ENCODE measurements around the gene NWD2.

NWD2 gene

GRCh38 chr4:37429906-37430305, 185.4 kb downstream of the NWD2 start:
- DNase-seq (ENCODE audit: extremely low read depth, low read depth) = no peak
- TF ChIP-seq, protein P1, sequence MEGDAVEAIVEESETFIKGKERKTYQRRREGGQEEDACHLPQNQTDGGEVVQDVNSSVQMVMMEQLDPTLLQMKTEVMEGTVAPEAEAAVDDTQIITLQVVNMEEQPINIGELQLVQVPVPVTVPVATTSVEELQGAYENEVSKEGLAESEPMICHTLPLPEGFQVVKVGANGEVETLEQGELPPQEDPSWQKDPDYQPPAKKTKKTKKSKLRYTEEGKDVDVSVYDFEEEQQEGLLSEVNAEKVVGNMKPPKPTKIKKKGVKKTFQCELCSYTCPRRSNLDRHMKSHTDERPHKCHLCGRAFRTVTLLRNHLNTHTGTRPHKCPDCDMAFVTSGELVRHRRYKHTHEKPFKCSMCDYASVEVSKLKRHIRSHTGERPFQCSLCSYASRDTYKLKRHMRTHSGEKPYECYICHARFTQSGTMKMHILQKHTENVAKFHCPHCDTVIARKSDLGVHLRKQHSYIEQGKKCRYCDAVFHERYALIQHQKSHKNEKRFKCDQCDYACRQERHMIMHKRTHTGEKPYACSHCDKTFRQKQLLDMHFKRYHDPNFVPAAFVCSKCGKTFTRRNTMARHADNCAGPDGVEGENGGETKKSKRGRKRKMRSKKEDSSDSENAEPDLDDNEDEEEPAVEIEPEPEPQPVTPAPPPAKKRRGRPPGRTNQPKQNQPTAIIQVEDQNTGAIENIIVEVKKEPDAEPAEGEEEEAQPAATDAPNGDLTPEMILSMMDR (IDR thresholded peaks at IDR 0.05; ENCODE audit: low read depth, low read length) = no peak

- no peak for DNase-seq (ENCODE audit: extremely low read depth, low read depth)
- TF ChIP-seq, protein P1 (IDR thresholded peaks at IDR 0.05; ENCODE audit: low read depth, low read length) = no peak
These were observed 186.3 kb downstream of the NWD2 start for GRCh38 chr4:37430718-37431416.

DNA sequence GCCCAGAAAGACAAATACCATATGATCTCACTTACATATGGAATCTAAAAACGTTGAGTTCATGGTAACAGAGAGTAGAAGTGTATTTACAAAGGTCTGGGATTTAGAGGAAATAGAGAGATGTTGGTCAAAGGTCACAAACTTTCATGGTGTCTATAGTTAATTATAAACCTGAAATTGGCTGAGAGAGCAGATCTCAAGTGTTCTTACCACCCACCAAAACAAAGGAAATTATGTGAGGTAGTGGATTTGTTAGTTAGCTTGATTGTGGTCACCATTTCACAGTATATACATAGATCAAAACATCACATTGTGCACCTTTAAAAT, 186.8 kb downstream of the NWD2 start:
- no peak for DNase-seq (ENCODE audit: extremely low read depth, low read depth)
- TF ChIP-seq, protein P1 (IDR thresholded peaks at IDR 0.05; ENCODE audit: low read depth, low read length) = no peak

- TF ChIP-seq, protein P1 (IDR thresholded peaks at IDR 0.05; ENCODE audit: low read depth, low read length) = no peak
- no peak for DNase-seq (ENCODE audit: extremely low read depth, low read depth)
These were observed 189.9 kb downstream of the NWD2 start for GRCh38 chr4:37434469-37434868.

DNA sequence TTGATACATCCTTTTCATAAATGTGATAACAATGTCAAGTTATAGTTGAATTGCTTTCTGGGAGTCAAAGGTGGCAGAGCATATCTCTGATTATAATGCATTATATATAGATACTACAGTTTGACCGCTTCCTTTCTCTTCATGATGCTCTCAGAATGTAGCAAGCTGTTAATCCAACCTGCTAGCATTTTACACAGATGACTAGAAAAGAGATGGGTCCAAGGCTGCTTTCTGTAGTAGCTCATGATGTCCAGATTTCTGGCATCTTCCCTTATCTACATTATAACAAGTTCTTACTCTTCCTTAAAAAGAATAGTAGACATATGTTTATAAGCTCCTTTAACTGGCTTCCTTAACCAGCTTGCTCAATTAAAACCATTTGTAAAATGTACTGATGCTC, 192.0 kb downstream of the NWD2 start:
- TF ChIP-seq, protein P1 (IDR thresholded peaks at IDR 0.05; ENCODE audit: low read depth, low read length) = no peak

DNA sequence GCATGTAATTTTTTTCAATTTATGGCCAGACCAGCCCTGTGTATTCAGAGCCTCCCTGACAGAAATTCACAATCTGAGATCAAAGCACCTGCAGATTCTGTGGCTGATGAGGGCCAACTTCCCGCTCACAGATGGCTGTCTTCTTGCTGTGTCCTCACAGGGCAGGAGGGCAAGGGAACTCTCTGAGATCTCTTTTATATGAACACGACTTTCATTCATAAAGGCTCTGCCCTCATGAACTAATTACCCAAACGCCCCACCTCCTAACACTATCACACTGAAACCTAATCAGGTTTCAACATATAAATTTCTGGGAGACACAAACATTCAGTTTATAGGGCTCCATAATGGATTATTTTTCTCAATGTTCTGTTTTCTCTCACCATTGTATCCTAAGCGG, 192.6 kb downstream of the NWD2 start:
- TF ChIP-seq, protein P1 (IDR thresholded peaks at IDR 0.05; ENCODE audit: low read depth, low read length) = no peak

More for the DNA sequence above, 192.0 kb downstream of the NWD2 start:
- DNase-seq (ENCODE audit: extremely low read depth, low read depth) = no peak

GRCh38 chr4:37438564-37439279, 194.2 kb downstream of the NWD2 start:
- TF ChIP-seq, protein P1 (IDR thresholded peaks at IDR 0.05; ENCODE audit: low read depth, low read length) = no peak
- DNase-seq (ENCODE audit: extremely low read depth, low read depth) = no peak

More for the DNA sequence above, 192.6 kb downstream of the NWD2 start:
- no peak for DNase-seq (ENCODE audit: extremely low read depth, low read depth)

Measured in AG09319 (cell line).